SK-N-SH (cell line): ENCODE measurements around the gene ST6GALNAC3. TPM values are rescaled to one million over a fixed set of nuclear protein-coding genes. Genes with fewer than 3 reads are reported as not detected.
A peak's percentile ranks its signal among the peaks of the same experiment; 100 is the strongest.

Source experiments
- CTCF ChIA-PET: fragments of 300-600, 350-600 bp; formaldehyde crosslinking; extraction: SDS; loops from one replicate; lab custom pipeline; 2021; lab: Yijun Ruan, JAX
- POLR2A ChIA-PET: fragments of 350-600 bp; sonication (Branson Sonifier 250); formaldehyde crosslinking; extraction: SDS; loops from one replicate; lab custom pipeline; 2020; ENCODE audit warnings: antibody characterized with exemption, inconsistent platforms; lab: Yijun Ruan, JAX
- DNase-seq: peaks from one replicate; pipeline ENCODE4 v3.0.0; 2012
- H2AFZ ChIP-seq: fragments of 200-600 bp; sonication (generic); 2 replicates; pipeline ENCODE4 v1.8.1; 2016; ENCODE audit warnings: antibody characterized with exemption, mild to moderate bottlenecking, low read depth
- H3F3A ChIP-seq: fragments of 200-600 bp; sonication (generic); replicated peaks from 2 replicates; pipeline ENCODE3; 2016; ENCODE audit warnings: antibody characterized with exemption, mild to moderate bottlenecking; ENCODE audit not compliant: insufficient read depth
- H3K27ac ChIP-seq, 2 experiments: fragments of 200-500 bp in 1 of 2; fragments of 200-600 bp in 1 of 2; sonication (Bioruptor generic) in 1 of 2; sonication (generic), shearing (Covaris generic) in 1 of 2; 2 replicates each; pipeline versions ENCODE4 v1.5.1 to v1.6.1; 2014 to 2016; ENCODE audit warnings: low read depth in 2 of 2, inconsistent platforms in 1 of 2, low read length in 1 of 2, mild to moderate bottlenecking in 1 of 2, mixed read lengths in 1 of 2
- H3K27me3 ChIP-seq: fragments of 200-600 bp; sonication (generic), shearing (Covaris generic); 2 replicates; pipeline ENCODE4 v1.6.1; 2016; ENCODE audit warnings: mixed run types; ENCODE audit not compliant: insufficient read depth
- H3K36me3 ChIP-seq, 2 experiments: fragments of 200-500 bp in 1 of 2; fragments of 200-600 bp in 1 of 2; sonication (Bioruptor generic) in 1 of 2; sonication (generic) in 1 of 2; replicated peaks in 1 of 2; 2 replicates each; pipeline versions ENCODE3 to v1.5.1; 2014 to 2016; ENCODE audit warnings: low read length in 1 of 2, mild to moderate bottlenecking in 1 of 2; ENCODE audit not compliant: insufficient read depth in 2 of 2, control insufficient read depth in 1 of 2
- H3K4me1 ChIP-seq, 2 experiments: fragments of 200-500 bp in 1 of 2; fragments of 200-600 bp in 1 of 2; sonication (Bioruptor generic) in 1 of 2; sonication (generic), shearing (Covaris generic) in 1 of 2; 2 replicates each; pipeline versions ENCODE4 v1.5.1 to v1.6.1; 2014 to 2016; ENCODE audit warnings: low read depth in 1 of 2, low read length in 1 of 2, mixed run types in 1 of 2; ENCODE audit not compliant: insufficient read depth in 2 of 2, control insufficient read depth in 1 of 2
- H3K4me2 ChIP-seq: fragments of 200-600 bp; sonication (generic), shearing (Covaris generic); 2 replicates; pipeline ENCODE4 v1.6.1; 2017; ENCODE audit warnings: mixed run types
- H3K4me3 ChIP-seq, 2 experiments: fragments of 200-500 bp in 1 of 2; fragments of 200-600 bp in 1 of 2; sonication (Bioruptor generic) in 1 of 2; sonication (generic), shearing (Covaris generic) in 1 of 2; 2 replicates each; pipeline versions ENCODE4 v1.5.1 to v1.8.1; 2014 to 2016; ENCODE audit warnings: low read depth in 2 of 2, inconsistent platforms in 1 of 2, low read length in 1 of 2, mild to moderate bottlenecking in 1 of 2, mixed read lengths in 1 of 2, moderate library complexity in 1 of 2
- H3K79me2 ChIP-seq: fragments of 200-600 bp; sonication (generic); 2 replicates; pipeline ENCODE4 v1.8.1; 2017; ENCODE audit warnings: mild to moderate bottlenecking; ENCODE audit not compliant: insufficient read depth
- H3K9ac ChIP-seq: fragments of 200-600 bp; sonication (generic); 2 replicates; pipeline ENCODE4 v1.6.1; 2017; ENCODE audit warnings: mixed run types
- H3K9me2 ChIP-seq: fragments of 200-600 bp; sonication (generic); 2 replicates; pipeline ENCODE4 v1.6.1; 2017; ENCODE audit warnings: mixed run types
- H3K9me3 ChIP-seq: fragments of 200-600 bp; sonication (generic); 2 replicates; pipeline ENCODE4 v1.6.1; 2017; ENCODE audit warnings: mixed run types, mild to moderate bottlenecking, moderate library complexity
- H4K20me1 ChIP-seq: fragments of 200-600 bp; sonication (generic); 2 replicates; pipeline ENCODE4 v1.6.1; 2017; ENCODE audit warnings: mild to moderate bottlenecking, mixed run types; ENCODE audit not compliant: insufficient read depth
- CHD2 ChIP-seq: fragments of 150-350 bp; IDR thresholded peaks from 2 replicates; pipeline ENCODE4 v1.6.1; 2018; ENCODE audit warnings: low read length; ENCODE audit not compliant: partially characterized antibody
- ELF1 ChIP-seq: IDR thresholded peaks from 2 replicates; pipeline ENCODE4 v1.4.0; 2012
- EZH2phosphoT487 ChIP-seq: fragments of 200-600 bp; sonication (generic); IDR thresholded peaks from 2 replicates; pipeline ENCODE4 v1.6.1; 2017; ENCODE audit warnings: low read depth, mixed run types, mild to moderate bottlenecking, antibody characterized with exemption, moderate library complexity, borderline replicate concordance
- FOSL2 ChIP-seq: IDR thresholded peaks from 2 replicates; pipeline ENCODE4 v1.4.0; 2012; ENCODE audit warnings: low read depth, mild to moderate bottlenecking, moderate library complexity, borderline replicate concordance
- FOXJ3 ChIP-seq: sonication (generic); formaldehyde crosslinking; IDR thresholded peaks from 2 replicates; pipeline ENCODE4 v1.5.1; 2020; ENCODE audit warnings: mild to moderate bottlenecking, missing genetic modification reagents
- JUND ChIP-seq: IDR thresholded peaks from 2 replicates; pipeline ENCODE4 v1.4.0; 2012
- MEF2A ChIP-seq: IDR thresholded peaks from 2 replicates; pipeline ENCODE4 v1.4.0; 2012; ENCODE audit warnings: low read depth, borderline replicate concordance
- NRF1 ChIP-seq: IDR thresholded peaks from 2 replicates; pipeline ENCODE4 v1.6.1; 2012; ENCODE audit warnings: low read depth, mild to moderate bottlenecking, low read length
- RXRA ChIP-seq: IDR thresholded peaks from 2 replicates; pipeline ENCODE4 v1.4.0; 2012; ENCODE audit warnings: low read depth, mild to moderate bottlenecking, borderline replicate concordance
- SIN3A ChIP-seq: IDR thresholded peaks from 2 replicates; pipeline ENCODE4 v1.6.1; 2012; ENCODE audit warnings: low read depth, mild to moderate bottlenecking, low read length, moderate library complexity, borderline replicate concordance
- SMC3 ChIP-seq: IDR thresholded peaks from 2 replicates; pipeline ENCODE4 v1.6.1; 2012; ENCODE audit warnings: low read depth, low read length, improper control_type of control experiment
- TEAD4 ChIP-seq: IDR thresholded peaks from 2 replicates; pipeline ENCODE4 v1.4.0; 2012; ENCODE audit warnings: mild to moderate bottlenecking, borderline replicate concordance; ENCODE audit not compliant: insufficient read depth
- YY1 ChIP-seq: IDR thresholded peaks from 2 replicates; pipeline ENCODE4 v1.4.0; 2012; ENCODE audit warnings: low read depth, mild to moderate bottlenecking
- polyA plus RNA-seq, 3 experiments: library from polyadenylated mRNA; depleted of rRNA; stranded (reverse); fragments of >200 nt; gene quantifications; 2 replicates each; pipeline ENCODE4 v1.2.3, GENCODE V29; 2012
- TF ChIP-seq, protein P1 (sequence below): fragments of 200-600 bp; sonication (generic); IDR thresholded peaks from 2 replicates; pipeline ENCODE4 v1.6.1; 2017; ENCODE audit warnings: antibody characterized with exemption, mild to moderate bottlenecking, moderate library complexity
- TF ChIP-seq, protein P2 (sequence below): fragments of 150-350 bp; IDR thresholded peaks from 2 replicates; pipeline ENCODE4 v1.6.1; 2017; ENCODE audit warnings: antibody characterized with exemption, low read length, low read depth, borderline replicate concordance

Gene ST6GALNAC3
- polyA plus RNA-seq, 1 of the 3 experiments (the other 2 are of a cell fraction): 8.1 TPM

GRCh38 chr1:76640092-76640491, 565.5 kb downstream of the ST6GALNAC3 start:
- H3K27ac ChIP-seq: no peak overlapping the region
- H3K36me3 ChIP-seq: no peaks in the 10 kb centered on the region
- no peak overlapping the region for H3K4me2 ChIP-seq
- no peaks in the 10 kb centered on the region for H4K20me1 ChIP-seq
- TF ChIP-seq FOSL2 (peak; percentile 65; the same call in 1 of the 2 replicates), JUND (peak; percentile 46; the same call in 1 of the 2 replicates)
- TF ChIP-seq, protein P1, sequence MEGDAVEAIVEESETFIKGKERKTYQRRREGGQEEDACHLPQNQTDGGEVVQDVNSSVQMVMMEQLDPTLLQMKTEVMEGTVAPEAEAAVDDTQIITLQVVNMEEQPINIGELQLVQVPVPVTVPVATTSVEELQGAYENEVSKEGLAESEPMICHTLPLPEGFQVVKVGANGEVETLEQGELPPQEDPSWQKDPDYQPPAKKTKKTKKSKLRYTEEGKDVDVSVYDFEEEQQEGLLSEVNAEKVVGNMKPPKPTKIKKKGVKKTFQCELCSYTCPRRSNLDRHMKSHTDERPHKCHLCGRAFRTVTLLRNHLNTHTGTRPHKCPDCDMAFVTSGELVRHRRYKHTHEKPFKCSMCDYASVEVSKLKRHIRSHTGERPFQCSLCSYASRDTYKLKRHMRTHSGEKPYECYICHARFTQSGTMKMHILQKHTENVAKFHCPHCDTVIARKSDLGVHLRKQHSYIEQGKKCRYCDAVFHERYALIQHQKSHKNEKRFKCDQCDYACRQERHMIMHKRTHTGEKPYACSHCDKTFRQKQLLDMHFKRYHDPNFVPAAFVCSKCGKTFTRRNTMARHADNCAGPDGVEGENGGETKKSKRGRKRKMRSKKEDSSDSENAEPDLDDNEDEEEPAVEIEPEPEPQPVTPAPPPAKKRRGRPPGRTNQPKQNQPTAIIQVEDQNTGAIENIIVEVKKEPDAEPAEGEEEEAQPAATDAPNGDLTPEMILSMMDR: no peak
- no peaks in the 10 kb centered on the region for H3K9me3 ChIP-seq
- DNase-seq: no peak
- H3K4me1 ChIP-seq: no peaks in the 10 kb centered on the region
- H3K4me3 ChIP-seq: no peak overlapping the region
- no peaks in the 10 kb centered on the region for H3K9me2 ChIP-seq
- CTCF ChIA-PET: no interaction called here
- H3K79me2 ChIP-seq: no peaks in the 10 kb centered on the region
- H3K27me3 ChIP-seq: no peaks in the 10 kb centered on the region
- H3F3A ChIP-seq: no peaks in the 10 kb centered on the region
- no peak overlapping the region for H2AFZ ChIP-seq
- no peak overlapping the region for H3K9ac ChIP-seq
- POLR2A ChIA-PET: no interaction called here

DNA sequence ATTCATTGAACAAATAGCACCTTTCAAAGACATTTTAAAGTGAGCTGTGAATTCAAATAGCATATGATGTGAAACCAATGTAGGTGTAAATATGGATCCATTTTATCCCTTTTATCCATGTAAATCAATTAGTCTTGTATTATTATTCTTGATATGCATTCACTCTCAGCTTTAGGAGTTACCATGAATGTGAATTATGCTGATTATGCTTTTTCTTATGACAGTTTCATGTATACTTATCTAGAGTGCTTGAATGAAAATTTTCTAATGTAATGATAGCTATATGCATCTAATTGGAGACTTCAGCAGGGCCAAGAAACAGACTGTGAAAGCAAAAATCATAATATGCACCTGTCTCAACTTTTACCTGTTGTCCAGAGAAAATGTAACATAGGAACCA, 566.2 kb downstream of the ST6GALNAC3 start:
- Histone ChIP-seq H3K4me2 (no peak overlapping the region), H3F3A (no peaks in the 10 kb centered on the region), H3K27me3 (no peaks in the 10 kb centered on the region), H3K79me2 (no peaks in the 10 kb centered on the region), H3K9ac (no peak overlapping the region), H3K9me3 (no peaks in the 10 kb centered on the region), H3K4me1 (no peaks in the 10 kb centered on the region), H3K4me3 (no peak overlapping the region), H2AFZ (no peak overlapping the region), H4K20me1 (no peaks in the 10 kb centered on the region), H3K36me3 (no peaks in the 10 kb centered on the region), H3K9me2 (no peaks in the 10 kb centered on the region), H3K27ac (no peak overlapping the region)
- no peak for DNase-seq
- ChIA-PET POLR2A (no interaction called here), CTCF (interaction anchor here (0.8 kb wide), 1 partner anchor 14 kb away, joined by 4 read pairs; no protein-coding TSS in a partner anchor)
- TF ChIP-seq NRF1 (no peak), RXRA (no peak), MEF2A (no peak), ELF1 (no peak), FOXJ3 (no peak), TEAD4 (no peak), SMC3 (no peak), EZH2phosphoT487 (no peak), YY1 (no peak), CHD2 (no peak), SIN3A (no peak)
- TF ChIP-seq, protein P2, sequence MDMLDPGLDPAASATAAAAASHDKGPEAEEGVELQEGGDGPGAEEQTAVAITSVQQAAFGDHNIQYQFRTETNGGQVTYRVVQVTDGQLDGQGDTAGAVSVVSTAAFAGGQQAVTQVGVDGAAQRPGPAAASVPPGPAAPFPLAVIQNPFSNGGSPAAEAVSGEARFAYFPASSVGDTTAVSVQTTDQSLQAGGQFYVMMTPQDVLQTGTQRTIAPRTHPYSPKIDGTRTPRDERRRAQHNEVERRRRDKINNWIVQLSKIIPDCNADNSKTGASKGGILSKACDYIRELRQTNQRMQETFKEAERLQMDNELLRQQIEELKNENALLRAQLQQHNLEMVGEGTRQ: no peak
